ENCODE measurements around the gene PRKCZ. TPM values are rescaled to one million over a fixed set of nuclear protein-coding genes. Genes with fewer than 3 reads are reported as not detected.

Gene PRKCZ
- total RNA-seq, 2 donors from 2014 or later, result 12.3 to 16.8 TPM

- H3K36me3 Mint-ChIP-seq (ENCODE audit: insufficient read depth in 2 of 2), result no peaks in the 10 kb centered on the region
- no peaks in the 10 kb centered on the region for H3K4me1 Mint-ChIP-seq (ENCODE audit: low read depth)
- H3K4me3 Mint-ChIP-seq, result peak within 1 kb of the TSS; percentile 61 to 76
- H3K9me3 Mint-ChIP-seq, result no peaks in the 10 kb centered on the region
- H3K27me3 Mint-ChIP-seq (ENCODE audit: low read depth), result peaks cover 56% of the 10 kb centered on the region
- H3K27ac Mint-ChIP-seq, result no peak within 1 kb of the TSS
- peak; percentile 26 to 64 for ATAC-seq (replicated peaks in 1 of 2)
- DNase-seq, result peak; percentile 19 to 21
Measured at GRCh38 chr1:2019172-2019543, 31.1 kb upstream of the PRKCZ start, which contains the start of gene GABRD. TSS of gene GABRD (plus strand) at chr1:2019345. CDS start at chr1:2019424, 79 bp downstream.

GRCh38 chr1:2019571-2020309 lies 30.5 kb upstream of the PRKCZ start:
- no peak for DNase-seq
- Mint-ChIP-seq H3K27me3 (ENCODE audit: low read depth) (peaks cover 51% of the 10 kb centered on the region), H3K9me3 (no peaks in the 10 kb centered on the region), H3K36me3 (ENCODE audit: insufficient read depth in 2 of 2) (no peaks in the 10 kb centered on the region), H3K27ac (no peak overlapping the region), H3K4me1 (ENCODE audit: low read depth) (no peaks in the 10 kb centered on the region), H3K4me3 (no peak overlapping the region)
- peak in 1 of 2 donors; percentile 22 for ATAC-seq (replicated peaks in 1 of 2)

- no peak overlapping the region for H3K27ac Mint-ChIP-seq
- H3K4me1 Mint-ChIP-seq (ENCODE audit: low read depth), result no peaks in the 10 kb centered on the region
- H3K27me3 Mint-ChIP-seq (ENCODE audit: low read depth), result peaks cover 48% of the 10 kb centered on the region
- DNase-seq (no peak), ATAC-seq (replicated peaks in 1 of 2) (no peak)
- no peaks in the 10 kb centered on the region for H3K9me3 Mint-ChIP-seq
- H3K4me3 Mint-ChIP-seq, result no peak overlapping the region
- no peaks in the 10 kb centered on the region for H3K36me3 Mint-ChIP-seq (ENCODE audit: insufficient read depth in 2 of 2)
Measured at GRCh38 chr1:2020310-2020655, 29.9 kb upstream of the PRKCZ start.

- Mint-ChIP-seq H3K4me3 (no peak overlapping the region), H3K9me3 (no peaks in the 10 kb centered on the region), H3K36me3 (ENCODE audit: insufficient read depth in 2 of 2) (no peaks in the 10 kb centered on the region), H3K27ac (no peak overlapping the region), H3K4me1 (ENCODE audit: low read depth) (no peaks in the 10 kb centered on the region), H3K27me3 (ENCODE audit: low read depth) (peaks cover 37% of the 10 kb centered on the region)
- no peak for DNase-seq
- ATAC-seq (replicated peaks in 1 of 2), result no peak
Measured at GRCh38 chr1:2021550-2021949, 28.7 kb upstream of the PRKCZ start.

- H3K9me3 Mint-ChIP-seq, result no peaks in the 10 kb centered on the region
- ATAC-seq (replicated peaks in 1 of 2), result no peak
- H3K27me3 Mint-ChIP-seq (ENCODE audit: low read depth), result peaks cover 30% of the 10 kb centered on the region
- no peaks in the 10 kb centered on the region for H3K4me1 Mint-ChIP-seq (ENCODE audit: low read depth)
- no peak overlapping the region for H3K4me3 Mint-ChIP-seq
- H3K27ac Mint-ChIP-seq, result no peak overlapping the region
- no peak for DNase-seq
- H3K36me3 Mint-ChIP-seq (ENCODE audit: insufficient read depth in 2 of 2), result no peaks in the 10 kb centered on the region
Measured at GRCh38 chr1:2022063-2022770, 28.0 kb upstream of the PRKCZ start.

GRCh38 chr1:2023187-2023586 lies 27.0 kb upstream of the PRKCZ start:
- no peaks in the 10 kb centered on the region for H3K36me3 Mint-ChIP-seq (ENCODE audit: insufficient read depth in 2 of 2)
- H3K27me3 Mint-ChIP-seq (ENCODE audit: low read depth), result peaks cover 20% of the 10 kb centered on the region
- H3K9me3 Mint-ChIP-seq, result no peaks in the 10 kb centered on the region
- no peaks in the 10 kb centered on the region for H3K4me1 Mint-ChIP-seq (ENCODE audit: low read depth)
- DNase-seq (no peak), ATAC-seq (replicated peaks in 1 of 2) (no peak)
- H3K27ac Mint-ChIP-seq, result no peak overlapping the region
- H3K4me3 Mint-ChIP-seq, result no peak overlapping the region

GRCh38 chr1:2024451-2024850 lies 25.8 kb upstream of the PRKCZ start:
- Mint-ChIP-seq H3K4me1 (ENCODE audit: low read depth) (no peaks in the 10 kb centered on the region), H3K27ac (no peak overlapping the region), H3K27me3 (ENCODE audit: low read depth) (peaks cover 14% of the 10 kb centered on the region), H3K4me3 (no peak overlapping the region), H3K9me3 (no peaks in the 10 kb centered on the region), H3K36me3 (ENCODE audit: insufficient read depth in 2 of 2) (no peaks in the 10 kb centered on the region)
- no peak for ATAC-seq (replicated peaks in 1 of 2)
- DNase-seq, result no peak

- Mint-ChIP-seq H3K36me3 (ENCODE audit: insufficient read depth in 2 of 2) (no peaks in the 10 kb centered on the region), H3K4me1 (ENCODE audit: low read depth) (no peaks in the 10 kb centered on the region), H3K9me3 (no peaks in the 10 kb centered on the region), H3K4me3 (no peak overlapping the region), H3K27me3 (ENCODE audit: low read depth) (peaks cover 13% of the 10 kb centered on the region), H3K27ac (no peak overlapping the region)
- DNase-seq (no peak), ATAC-seq (replicated peaks in 1 of 2) (no peak)
Measured at GRCh38 chr1:2024887-2025286, 25.3 kb upstream of the PRKCZ start.

GRCh38 chr1:2025491-2025981 lies 24.7 kb upstream of the PRKCZ start:
- Mint-ChIP-seq H3K4me3 (peak overlapping the region in 1 of 2 donors; percentile 37), H3K27me3 (ENCODE audit: low read depth) (peaks cover 8% of the 10 kb centered on the region), H3K9me3 (no peaks in the 10 kb centered on the region), H3K4me1 (ENCODE audit: low read depth) (no peaks in the 10 kb centered on the region), H3K27ac (no peak overlapping the region), H3K36me3 (ENCODE audit: insufficient read depth in 2 of 2) (no peaks in the 10 kb centered on the region)
- peak in 1 of 2 donors; percentile 19 for DNase-seq
- no peak for ATAC-seq (replicated peaks in 1 of 2)

GRCh38 chr1:2027961-2028583 lies 22.1 kb upstream of the PRKCZ start:
- H3K4me3 Mint-ChIP-seq, result no peak overlapping the region
- no peak overlapping the region for H3K27ac Mint-ChIP-seq
- no peaks in the 10 kb centered on the region for H3K27me3 Mint-ChIP-seq (ENCODE audit: low read depth)
- no peaks in the 10 kb centered on the region for H3K36me3 Mint-ChIP-seq (ENCODE audit: insufficient read depth in 2 of 2)
- no peaks in the 10 kb centered on the region for H3K9me3 Mint-ChIP-seq
- DNase-seq, result no peak
- no peaks in the 10 kb centered on the region for H3K4me1 Mint-ChIP-seq (ENCODE audit: low read depth)
- ATAC-seq (replicated peaks in 1 of 2), result no peak

- Mint-ChIP-seq H3K9me3 (no peaks in the 10 kb centered on the region), H3K4me3 (no peak overlapping the region), H3K27me3 (ENCODE audit: low read depth) (no peaks in the 10 kb centered on the region), H3K27ac (no peak overlapping the region), H3K4me1 (ENCODE audit: low read depth) (no peaks in the 10 kb centered on the region), H3K36me3 (ENCODE audit: insufficient read depth in 2 of 2) (no peaks in the 10 kb centered on the region)
- DNase-seq, result no peak
- ATAC-seq (replicated peaks in 1 of 2), result no peak
Measured at GRCh38 chr1:2028870-2029560, 21.2 kb upstream of the PRKCZ start.

- Mint-ChIP-seq H3K9me3 (no peaks in the 10 kb centered on the region), H3K27me3 (ENCODE audit: low read depth) (no peaks in the 10 kb centered on the region), H3K4me3 (no peak overlapping the region), H3K27ac (no peak overlapping the region), H3K36me3 (ENCODE audit: insufficient read depth in 2 of 2) (no peaks in the 10 kb centered on the region), H3K4me1 (ENCODE audit: low read depth) (no peaks in the 10 kb centered on the region)
- ATAC-seq (replicated peaks in 1 of 2), result no peak
- no peak for DNase-seq
Measured at GRCh38 chr1:2029561-2029960, 20.6 kb upstream of the PRKCZ start.
